ENCODE measurements around the gene MED27. TPM values are rescaled to one million over a fixed set of nuclear protein-coding genes. Genes with fewer than 3 reads are reported as not detected.

MED27 gene
- total RNA-seq, 2 donors from 2014 or later = 12.0 to 18.8 TPM

GRCh38 chr9:131860430-131860829, 219.2 kb downstream of the MED27 start:
- Histone ChIP-seq H3K36me3 (no peaks in the 10 kb centered on the region), H3K27me3 (no peaks in the 10 kb centered on the region), H3K27ac (no peak overlapping the region), H3K9ac (ENCODE audit: low read depth in 2 of 2, low read length in 2 of 2) (no peak overlapping the region), H3K4me3 (no peak overlapping the region), H3K4me1 (no peaks in the 10 kb centered on the region), H3K9me3 (no peaks in the 10 kb centered on the region)
- TF ChIP-seq CTCF (IDR thresholded peaks at IDR 0.05) = no peak
- no peak for DNase-seq
- intact Hi-C loops (cut with DNase I) = no loop called here

- no peak overlapping the region for H3K27ac ChIP-seq
- H3K27me3 ChIP-seq = no peaks in the 10 kb centered on the region
- no peaks in the 10 kb centered on the region for H3K36me3 ChIP-seq
- H3K9ac ChIP-seq (ENCODE audit: low read depth in 2 of 2, low read length in 2 of 2) = no peak overlapping the region
- no peak for TF ChIP-seq CTCF (IDR thresholded peaks at IDR 0.05)
- H3K9me3 ChIP-seq = no peaks in the 10 kb centered on the region
- intact Hi-C loops (cut with DNase I) = no loop called here
- DNase-seq = no peak
- H3K4me3 ChIP-seq = no peak overlapping the region
- H3K4me1 ChIP-seq = no peaks in the 10 kb centered on the region
Observed at GRCh38 chr9:131858147-131858546, 221.5 kb downstream of the MED27 start.

GRCh38 chr9:131856105-131856504, 223.6 kb downstream of the MED27 start:
- Histone ChIP-seq H3K4me3 (no peak overlapping the region), H3K27ac (no peak overlapping the region), H3K9ac (ENCODE audit: low read depth in 2 of 2, low read length in 2 of 2) (no peak overlapping the region), H3K27me3 (no peaks in the 10 kb centered on the region), H3K4me1 (no peaks in the 10 kb centered on the region), H3K9me3 (no peaks in the 10 kb centered on the region), H3K36me3 (no peaks in the 10 kb centered on the region)
- no peak for TF ChIP-seq CTCF (IDR thresholded peaks at IDR 0.05)
- DNase-seq = no peak
- intact Hi-C loops (cut with DNase I) = no loop called here

- DNase-seq = no peak
- no peak overlapping the region for H3K27ac ChIP-seq
- no peak overlapping the region for H3K9ac ChIP-seq (ENCODE audit: low read depth in 2 of 2, low read length in 2 of 2)
- intact Hi-C loops (cut with DNase I) = no loop called here
- H3K9me3 ChIP-seq = no peaks in the 10 kb centered on the region
- H3K27me3 ChIP-seq = no peaks in the 10 kb centered on the region
- H3K4me3 ChIP-seq = no peak overlapping the region
- H3K36me3 ChIP-seq = no peaks in the 10 kb centered on the region
- no peak for TF ChIP-seq CTCF (IDR thresholded peaks at IDR 0.05)
- H3K4me1 ChIP-seq = no peaks in the 10 kb centered on the region
Observed at GRCh38 chr9:131854896-131855613, 224.6 kb downstream of the MED27 start.

- intact Hi-C loops (cut with DNase I) = no loop called here
- H3K36me3 ChIP-seq = no peaks in the 10 kb centered on the region
- no peaks in the 10 kb centered on the region for H3K27me3 ChIP-seq
- H3K4me3 ChIP-seq = no peak overlapping the region
- H3K9me3 ChIP-seq = no peaks in the 10 kb centered on the region
- no peak overlapping the region for H3K9ac ChIP-seq (ENCODE audit: low read depth in 2 of 2, low read length in 2 of 2)
- TF ChIP-seq CTCF (IDR thresholded peaks at IDR 0.05) = no peak
- no peak for DNase-seq
- H3K27ac ChIP-seq = no peak overlapping the region
- no peaks in the 10 kb centered on the region for H3K4me1 ChIP-seq
Observed at GRCh38 chr9:131854334-131854733, 225.3 kb downstream of the MED27 start.

Measured in colonic mucosa (tissue), 4 donors.